ENCODE measurements around the gene MUC13.

The MUC13 gene

DNA sequence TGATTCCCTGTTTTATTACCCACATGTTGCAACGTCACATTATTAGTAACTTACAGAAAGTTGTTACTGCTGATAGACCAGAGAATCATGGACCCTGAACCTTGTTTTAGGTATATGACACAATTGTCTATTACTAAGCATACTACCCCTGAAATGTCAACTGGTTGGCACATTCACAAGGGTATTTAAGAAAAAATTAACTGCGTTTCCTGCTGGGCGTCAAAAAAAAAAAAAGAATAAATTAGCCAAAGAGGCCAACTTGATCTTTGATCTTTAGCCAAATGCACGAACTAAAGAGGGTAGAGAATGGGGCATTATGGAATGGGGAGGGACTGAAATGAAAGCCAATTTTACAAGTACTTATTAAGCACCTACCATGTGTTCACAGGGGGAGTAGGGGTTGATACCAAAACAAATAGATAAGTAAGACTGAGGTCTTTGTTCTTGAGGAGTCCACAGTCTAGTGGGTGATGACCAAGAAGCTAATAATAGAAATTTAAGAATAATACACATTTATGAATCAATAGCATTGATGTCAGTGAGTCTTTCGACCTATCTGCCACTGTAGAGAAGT, 17.8 kb upstream of the MUC13 start:
- Histone ChIP-seq H3K27ac (replicated peaks) (no peak overlapping the region), H3K27me3 (ENCODE audit: insufficient read depth, poor library complexity, severe bottlenecking) (no peaks in the 10 kb centered on the region), H3K4me3 (replicated peaks; ENCODE audit: insufficient read depth, low read length) (no peak overlapping the region)
- TF ChIP-seq POLR2AphosphoS5 (IDR thresholded peaks at IDR 0.05; ENCODE audit: low read depth) (no peak), CTCF (IDR thresholded peaks at IDR 0.05; ENCODE audit: insufficient read depth, low read length) (no peak), GABPA (IDR thresholded peaks at IDR 0.05; ENCODE audit: low read depth) (no peak), SPI1 (IDR thresholded peaks at IDR 0.05; ENCODE audit: borderline replicate concordance, low read depth) (no peak), REST (IDR thresholded peaks at IDR 0.05; ENCODE audit: insufficient replicate concordance, low read depth) (no peak)
- DNase-seq (ENCODE audit: low read depth in 1 of 2, low spot score in 1 of 2), result no peak

GRCh38 chr3:124951511-124952281, 17.1 kb upstream of the MUC13 start:
- Histone ChIP-seq H3K27ac (replicated peaks) (no peak overlapping the region), H3K27me3 (ENCODE audit: insufficient read depth, poor library complexity, severe bottlenecking) (no peaks in the 10 kb centered on the region), H3K4me3 (replicated peaks; ENCODE audit: insufficient read depth, low read length) (no peak overlapping the region)
- TF ChIP-seq REST (IDR thresholded peaks at IDR 0.05; ENCODE audit: insufficient replicate concordance, low read depth) (no peak), SPI1 (IDR thresholded peaks at IDR 0.05; ENCODE audit: borderline replicate concordance, low read depth) (no peak), POLR2AphosphoS5 (IDR thresholded peaks at IDR 0.05; ENCODE audit: low read depth) (no peak), CTCF (IDR thresholded peaks at IDR 0.05; ENCODE audit: insufficient read depth, low read length) (no peak), GABPA (IDR thresholded peaks at IDR 0.05; ENCODE audit: low read depth) (no peak)
- no peak for DNase-seq (ENCODE audit: low read depth in 1 of 2, low spot score in 1 of 2)

DNA sequence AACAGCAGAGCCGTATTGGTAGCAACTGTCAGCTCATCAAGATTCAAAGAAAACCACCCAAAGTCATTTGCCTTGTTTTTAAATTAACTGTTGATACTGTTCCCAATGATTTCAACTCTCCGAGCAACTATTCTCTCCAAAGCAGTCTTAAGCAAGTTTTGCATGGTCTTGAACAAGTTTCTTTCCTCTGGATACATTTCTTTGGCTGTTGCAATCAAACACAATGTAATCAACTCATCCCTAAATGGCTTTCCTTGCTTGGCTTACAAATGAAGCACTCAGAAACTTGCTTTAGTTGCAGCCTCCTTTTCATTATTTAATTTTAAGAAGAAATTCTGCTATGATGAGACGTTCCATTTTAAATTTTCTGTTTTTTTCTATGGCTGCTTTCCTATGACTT, 15.5 kb upstream of the MUC13 start:
- no peak for TF ChIP-seq CTCF (IDR thresholded peaks at IDR 0.05; ENCODE audit: insufficient read depth, low read length)
- TF ChIP-seq SPI1 (IDR thresholded peaks at IDR 0.05; ENCODE audit: borderline replicate concordance, low read depth), result no peak
- TF ChIP-seq REST (IDR thresholded peaks at IDR 0.05; ENCODE audit: insufficient replicate concordance, low read depth), result no peak
- TF ChIP-seq POLR2AphosphoS5 (IDR thresholded peaks at IDR 0.05; ENCODE audit: low read depth), result no peak
- TF ChIP-seq GABPA (IDR thresholded peaks at IDR 0.05; ENCODE audit: low read depth), result no peak
- Histone ChIP-seq H3K4me3 (replicated peaks; ENCODE audit: insufficient read depth, low read length) (no peak overlapping the region), H3K27ac (replicated peaks) (no peak overlapping the region), H3K27me3 (ENCODE audit: insufficient read depth, poor library complexity, severe bottlenecking) (no peaks in the 10 kb centered on the region)
- no peak for DNase-seq (ENCODE audit: low read depth in 1 of 2, low spot score in 1 of 2)

All from HL-60 (cell line).